K562 (cell line): Measurements from ENCODE around the gene HDAC1. TPM values are rescaled to one million over a fixed set of nuclear protein-coding genes. Genes with fewer than 3 reads are reported as not detected.
A peak's percentile ranks its signal among the peaks of the same experiment; 100 is the strongest.

ENCODE experiments used
- CHD1 ChIP-seq: fragments of 200-600 bp; sonication (generic); IDR thresholded peaks from one replicate; pipeline ENCODE4 v1.6.1; 2012; ENCODE audit warnings: mild to moderate bottlenecking, moderate library complexity, low read length, inconsistent platforms
- E2F1 ChIP-seq: sonication (generic); formaldehyde crosslinking; IDR thresholded peaks from 2 replicates; pipeline ENCODE4 v1.8.1; 2023; ENCODE audit warnings: mild to moderate bottlenecking, missing genetic modification reagents, moderate library complexity
- HBP1 ChIP-seq: fragments of 450-650 bp; formaldehyde crosslinking; IDR thresholded peaks from 2 replicates; pipeline ENCODE4 v1.4.0; 2022; ENCODE audit warnings: missing genetic modification characterization
- HMGXB4 ChIP-seq: sonication (generic); formaldehyde crosslinking; IDR thresholded peaks from 2 replicates; pipeline ENCODE4 v1.8.1; 2023; ENCODE audit warnings: mild to moderate bottlenecking, missing genetic modification reagents
- MYNN ChIP-seq, 2 experiments: sonication (generic); formaldehyde crosslinking in 1 of 2; IDR thresholded peaks; 2 replicates each; pipeline versions ENCODE4 v1.5.0 to v1.6.1; 2016 to 2020; ENCODE audit warnings: antibody characterized with exemption in 1 of 2, missing genetic modification reagents in 1 of 2
- NFIC ChIP-seq: fragments of 450-650 bp; IDR thresholded peaks from 2 replicates; pipeline ENCODE4 v1.6.1; 2017; ENCODE audit warnings: mild to moderate bottlenecking, inconsistent platforms
- NR3C1 ChIP-seq: sonication (generic); formaldehyde crosslinking; IDR thresholded peaks from 2 replicates; pipeline ENCODE4 v1.8.1; 2022; ENCODE audit warnings: missing genetic modification reagents
- POLR3A ChIP-seq: IDR thresholded peaks from 2 replicates; pipeline ENCODE4 v1.6.1; 2011; ENCODE audit warnings: borderline replicate concordance, mild to moderate bottlenecking, moderate library complexity; ENCODE audit not compliant: insufficient read length, insufficient read depth; ENCODE audit errors: extremely low read depth
- RBM14 ChIP-seq: fragments of 200-400 bp; formaldehyde crosslinking; IDR thresholded peaks from 2 replicates; pipeline ENCODE4 v1.6.1; 2018; ENCODE audit warnings: low read depth, mild to moderate bottlenecking, low read length, moderate library complexity, borderline replicate concordance; ENCODE audit not compliant: insufficient read depth
- RHOXF2B ChIP-seq: fragments of 250-450 bp; sonication (Bioruptor Pico); conservative IDR thresholded peaks from 2 replicates; pipeline ENCODE4 v1.5.1; 2021
- SMARCA5 ChIP-seq: fragments of 450-650 bp; IDR thresholded peaks from 2 replicates; pipeline ENCODE4 v1.6.1; 2016
- ZBTB26 ChIP-seq: fragments of 450-650 bp; formaldehyde crosslinking; IDR thresholded peaks from 2 replicates; pipeline ENCODE4 v1.4.0; 2022; ENCODE audit warnings: missing genetic modification characterization
- ZBTB7A ChIP-seq: IDR thresholded peaks from 2 replicates; pipeline ENCODE4 v1.6.1; 2011; ENCODE audit warnings: low read depth, mild to moderate bottlenecking, low read length, moderate library complexity, borderline replicate concordance; ENCODE audit not compliant: control insufficient read depth
- ZKSCAN8 ChIP-seq: fragments of 200-800 bp; sonication (Bioruptor generic); IDR thresholded peaks from 2 replicates; pipeline ENCODE4 v1.6.1; 2016; ENCODE audit warnings: missing genetic modification characterization, missing compliant biosample characterization
- ZNF324 ChIP-seq: fragments of 250-450 bp; sonication (Bioruptor Pico); IDR thresholded peaks from 2 replicates; pipeline ENCODE4 v1.4.0; 2020; ENCODE audit warnings: mild to moderate bottlenecking
- ZNF561 ChIP-seq: fragments of 450-650 bp; formaldehyde crosslinking; conservative IDR thresholded peaks from 2 replicates; pipeline ENCODE4 v1.4.0; 2020; ENCODE audit warnings: mild to moderate bottlenecking, moderate library complexity
- ZNF583 ChIP-seq: fragments of 250-450 bp; sonication (Bioruptor Pico); IDR thresholded peaks from 2 replicates; pipeline ENCODE4 v1.4.0; 2020
- ZNF695 ChIP-seq: fragments of 450-650 bp; formaldehyde crosslinking; IDR thresholded peaks from 2 replicates; pipeline ENCODE4 v1.4.0; 2020; ENCODE audit warnings: mild to moderate bottlenecking, moderate library complexity
- ZNF699 ChIP-seq: fragments of 250-450 bp; sonication (Bioruptor Pico); IDR thresholded peaks from 2 replicates; pipeline ENCODE4 v1.8.0; 2021; ENCODE audit warnings: mild to moderate bottlenecking, moderate library complexity; ENCODE audit not compliant: insufficient replicate concordance
- ZZZ3 ChIP-seq: fragments of 450-650 bp; IDR thresholded peaks from 2 replicates; pipeline ENCODE4 v1.6.1; 2016; ENCODE audit warnings: antibody characterized with exemption, mild to moderate bottlenecking, moderate library complexity
- polyA plus RNA-seq, 8 experiments: library from polyadenylated mRNA; depleted of rRNA in 4 of 8; stranded (reverse) in 5 of 8; unstranded in 3 of 8; fragments of >200 nt; fragmentation: Nextera tagmentation in 2 of 8; fragmentation: Illumina TruSeq in 1 of 8; extraction: Ambion mirVana in 2 of 8; extraction: Trizol in 1 of 8; gene quantifications; 2 replicates each; pipeline versions ENCODE4 v1.2.1 to v1.2.3, GENCODE V29; 2011 to 2014; ENCODE audit warnings: inconsistent platforms in 1 of 8, missing spikeins in 1 of 8
- total RNA-seq, 7 experiments: library from RNA; depleted of rRNA in 6 of 7; stranded (reverse); fragments of >200 nt in 6 of 7; fragmentation: Illumina TruSeq in 2 of 7; extraction: Trizol in 2 of 7; gene quantifications; 2 replicates each; pipeline versions ENCODE4 v1.2.1 to v1.2.3, GENCODE V29; 2011 to 2021; ENCODE audit warnings: low replicate concordance in 1 of 7

Gene HDAC1
- total and polyA plus RNA-seq, 9 of the 15 experiments (the other 6 are each of a cell fraction or from before 2014, with no cell fraction given) = 169 to 384 (median 193) TPM

GRCh38 chr1:32272557-32273390 is 19.1 kb upstream of the HDAC1 start (continued):
- TF ChIP-seq NR3C1 (CRISPR knock-in tag) (no peak), RHOXF2B (CRISPR knock-in tag) (no peak), ZNF561 (CRISPR knock-in tag) (no peak), SMARCA5 (peak; percentile 19; the same call in 1 of the 2 replicates), ZBTB26 (CRISPR knock-in tag) (peak; percentile 65; the same call in 1 of the 2 replicates), HMGXB4 (CRISPR knock-in tag) (no peak), HBP1 (CRISPR knock-in tag) (peak; percentile 85; the same call in 1 of the 2 replicates), ZNF695 (CRISPR knock-in tag) (no peak), CHD1 (no peak), ZNF324 (CRISPR knock-in tag) (no peak), MYNN (IDR thresholded peaks at IDR 0.05) (peak; percentile 91), MYNN (CRISPR knock-in tag; IDR thresholded peaks at IDR 0.05) (no peak), E2F1 (no peak), POLR3A (no peak), RBM14 (no peak), ZBTB7A (no peak), ZZZ3 (no peak), ZNF583 (CRISPR knock-in tag) (no peak), ZKSCAN8 (CRISPR knock-in tag) (no peak), ZNF699 (CRISPR knock-in tag) (no peak), NFIC (no peak)
